GM23338 (cell line): ENCODE data around the gene MAP3K9.

Experiments used
- CREB1 ChIP-seq: fragments of 250-450 bp; sonication (Bioruptor Pico); IDR thresholded peaks from 2 replicates; pipeline ENCODE4 v1.5.0; 2020; ENCODE audit warnings: low read depth, mild to moderate bottlenecking, moderate library complexity
- CTCF ChIP-seq, 2 experiments: fragments of 200-600 bp in 1 of 2; sonication (generic) in 1 of 2; conservative IDR thresholded peaks; 2 replicates each; pipeline versions ENCODE4 v1.5.1 to v1.6.1; 2016 to 2017; ENCODE audit warnings: antibody characterized with exemption in 2 of 2, low read depth in 2 of 2, mild to moderate bottlenecking in 2 of 2, moderate library complexity in 1 of 2
- EZH2 ChIP-seq: fragments of 200-600 bp; sonication (generic); IDR thresholded peaks from one replicate; pipeline ENCODE4 v1.8.0; 2017; ENCODE audit warnings: antibody characterized with exemption, mild to moderate bottlenecking, low read depth; ENCODE audit not compliant: unreplicated experiment
- EZH2phosphoT487 ChIP-seq: fragments of 200-600 bp; sonication (generic); IDR thresholded peaks from one replicate; pipeline ENCODE4 v1.8.1; 2018; ENCODE audit warnings: antibody characterized with exemption; ENCODE audit not compliant: unreplicated experiment
- JUNB ChIP-seq: IDR thresholded peaks from one replicate; pipeline ENCODE4 v1.6.1; 2016; ENCODE audit warnings: antibody characterized with exemption; ENCODE audit not compliant: unreplicated experiment
- POLR2AphosphoS5 ChIP-seq: IDR thresholded peaks from 2 replicates; pipeline ENCODE4 v1.6.1; 2016; ENCODE audit warnings: antibody characterized with exemption, low read depth
- TF ChIP-seq, protein P1 (sequence below): IDR thresholded peaks from one replicate; pipeline ENCODE4 v1.6.1; 2018; ENCODE audit warnings: antibody characterized with exemption; ENCODE audit not compliant: unreplicated experiment

GRCh38 chr14:70814466-70814865, 5.2 kb upstream of the MAP3K9 start:
- TF ChIP-seq, protein P1, sequence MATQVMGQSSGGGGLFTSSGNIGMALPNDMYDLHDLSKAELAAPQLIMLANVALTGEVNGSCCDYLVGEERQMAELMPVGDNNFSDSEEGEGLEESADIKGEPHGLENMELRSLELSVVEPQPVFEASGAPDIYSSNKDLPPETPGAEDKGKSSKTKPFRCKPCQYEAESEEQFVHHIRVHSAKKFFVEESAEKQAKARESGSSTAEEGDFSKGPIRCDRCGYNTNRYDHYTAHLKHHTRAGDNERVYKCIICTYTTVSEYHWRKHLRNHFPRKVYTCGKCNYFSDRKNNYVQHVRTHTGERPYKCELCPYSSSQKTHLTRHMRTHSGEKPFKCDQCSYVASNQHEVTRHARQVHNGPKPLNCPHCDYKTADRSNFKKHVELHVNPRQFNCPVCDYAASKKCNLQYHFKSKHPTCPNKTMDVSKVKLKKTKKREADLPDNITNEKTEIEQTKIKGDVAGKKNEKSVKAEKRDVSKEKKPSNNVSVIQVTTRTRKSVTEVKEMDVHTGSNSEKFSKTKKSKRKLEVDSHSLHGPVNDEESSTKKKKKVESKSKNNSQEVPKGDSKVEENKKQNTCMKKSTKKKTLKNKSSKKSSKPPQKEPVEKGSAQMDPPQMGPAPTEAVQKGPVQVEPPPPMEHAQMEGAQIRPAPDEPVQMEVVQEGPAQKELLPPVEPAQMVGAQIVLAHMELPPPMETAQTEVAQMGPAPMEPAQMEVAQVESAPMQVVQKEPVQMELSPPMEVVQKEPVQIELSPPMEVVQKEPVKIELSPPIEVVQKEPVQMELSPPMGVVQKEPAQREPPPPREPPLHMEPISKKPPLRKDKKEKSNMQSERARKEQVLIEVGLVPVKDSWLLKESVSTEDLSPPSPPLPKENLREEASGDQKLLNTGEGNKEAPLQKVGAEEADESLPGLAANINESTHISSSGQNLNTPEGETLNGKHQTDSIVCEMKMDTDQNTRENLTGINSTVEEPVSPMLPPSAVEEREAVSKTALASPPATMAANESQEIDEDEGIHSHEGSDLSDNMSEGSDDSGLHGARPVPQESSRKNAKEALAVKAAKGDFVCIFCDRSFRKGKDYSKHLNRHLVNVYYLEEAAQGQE, result no peak
- no peak for TF ChIP-seq CTCF (conservative IDR thresholded peaks at IDR 0.05; ENCODE audit: low read depth in 2 of 2)
- no peak for TF ChIP-seq CREB1 (CRISPR knock-in tag)
- no peak for TF ChIP-seq POLR2AphosphoS5
- no peak for TF ChIP-seq EZH2
- no peak for TF ChIP-seq JUNB
- no peak for TF ChIP-seq EZH2phosphoT487
